HG03097 (cell line): ENCODE results near the gene CACNA1C.

Source experiments
- ATAC-seq: cut with Tn5 transposase; IDR thresholded peaks from one replicate; pipeline ENCODE4 v1.9.1; 2021; ENCODE audit not compliant: unreplicated experiment, low FRiP score

Gene CACNA1C

DNA sequence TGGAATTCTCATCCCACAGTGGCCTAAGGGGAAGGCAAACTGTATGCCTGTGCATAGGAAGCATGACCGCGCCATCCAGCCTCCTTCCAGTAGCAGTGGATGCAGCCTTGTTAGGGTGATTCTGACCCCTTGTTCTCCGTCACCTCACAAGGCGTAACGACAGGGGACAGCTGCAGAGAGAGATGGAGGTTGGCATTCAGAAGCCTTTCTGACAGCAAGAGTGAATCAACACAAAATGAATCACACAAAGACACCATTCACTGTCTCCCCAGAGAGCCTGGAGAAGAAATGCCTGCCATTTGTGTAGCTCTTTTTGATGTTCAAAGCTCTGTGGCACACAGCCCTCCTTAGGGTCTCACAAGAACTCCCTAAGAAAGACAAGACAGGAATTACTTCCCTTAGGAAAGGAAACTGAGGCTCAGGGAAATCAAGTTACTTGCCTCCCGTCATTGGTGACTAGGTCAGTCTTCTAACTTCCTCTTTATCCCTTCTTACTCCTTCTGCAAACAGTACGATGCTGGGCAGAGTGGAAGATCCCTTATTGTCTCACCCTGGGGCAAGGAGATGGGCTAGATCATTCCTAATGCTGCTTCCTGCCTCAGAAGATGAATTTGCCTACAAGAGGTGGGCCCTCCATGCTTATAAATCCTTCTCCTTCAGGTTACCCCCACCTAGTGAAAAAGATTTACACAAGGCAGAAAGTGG, 280.9 kb downstream of the CACNA1C start:
- ATAC-seq, result no peak

DNA sequence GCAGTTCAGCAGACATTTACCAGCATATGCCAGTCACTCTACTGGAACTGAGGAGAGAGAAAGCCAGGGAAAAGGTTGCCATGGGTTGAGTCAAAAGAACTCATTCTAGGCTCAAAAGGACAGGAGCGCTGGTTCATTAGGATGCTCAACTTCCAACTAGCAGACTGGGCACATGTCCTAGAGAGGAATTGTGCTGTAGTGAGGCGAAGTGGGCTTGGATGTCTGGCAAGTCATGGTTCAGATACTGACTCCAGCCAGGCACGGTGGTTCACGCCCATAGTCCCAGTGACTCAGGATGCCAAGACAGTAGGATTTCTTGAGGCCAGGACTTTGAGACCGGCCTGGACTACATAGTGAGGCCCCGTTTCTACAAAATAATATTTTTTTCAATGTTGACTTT, 281.5 kb downstream of the CACNA1C start:
- ATAC-seq, result no peak

GRCh38 chr12:2334689-2335088, 281.9 kb downstream of the CACNA1C start:
- ATAC-seq, result no peak

DNA sequence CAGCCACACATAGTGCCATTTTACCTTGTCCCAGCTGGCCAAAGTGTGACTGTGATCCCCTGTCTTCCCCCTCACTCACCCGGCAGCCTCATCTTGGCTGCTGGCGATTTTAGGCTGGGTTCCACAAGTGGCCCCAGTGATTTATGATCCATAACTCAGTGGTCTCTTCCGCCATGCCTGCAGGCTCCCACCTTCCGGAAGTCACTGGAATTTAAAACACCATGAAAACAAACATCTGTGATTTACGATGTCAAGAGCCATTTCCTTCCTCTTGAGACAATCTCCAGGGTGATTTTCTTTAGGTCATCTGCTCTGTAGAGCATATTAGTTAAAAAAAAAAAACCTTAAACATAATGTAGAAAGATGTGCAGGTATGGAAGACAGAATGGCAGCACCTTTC, 282.3 kb downstream of the CACNA1C start:
- ATAC-seq, result no peak

GRCh38 chr12:2335513-2335912, 282.7 kb downstream of the CACNA1C start:
- no peak for ATAC-seq

DNA sequence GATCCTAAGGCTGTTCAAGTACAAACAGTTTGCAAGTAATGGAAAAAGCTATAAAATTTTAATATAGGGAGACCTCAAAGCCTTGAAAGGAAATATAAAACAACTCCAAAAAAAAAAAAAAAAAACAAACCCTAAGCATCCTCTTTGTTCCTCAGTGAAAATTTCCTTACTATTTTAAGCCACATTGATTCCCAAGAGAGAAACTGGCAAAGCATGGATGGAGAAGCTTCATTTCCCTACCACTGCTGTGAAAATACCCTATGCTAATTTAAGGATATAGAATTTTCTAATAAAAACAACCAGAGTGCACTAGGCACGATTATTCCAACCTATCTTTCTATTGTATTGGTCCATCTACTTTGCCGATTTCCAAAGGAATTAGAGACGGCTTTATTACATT, 283.1 kb downstream of the CACNA1C start:
- no peak for ATAC-seq

- ATAC-seq, result no peak
These were observed 283.6 kb downstream of the CACNA1C start for GRCh38 chr12:2336409-2336829.

DNA sequence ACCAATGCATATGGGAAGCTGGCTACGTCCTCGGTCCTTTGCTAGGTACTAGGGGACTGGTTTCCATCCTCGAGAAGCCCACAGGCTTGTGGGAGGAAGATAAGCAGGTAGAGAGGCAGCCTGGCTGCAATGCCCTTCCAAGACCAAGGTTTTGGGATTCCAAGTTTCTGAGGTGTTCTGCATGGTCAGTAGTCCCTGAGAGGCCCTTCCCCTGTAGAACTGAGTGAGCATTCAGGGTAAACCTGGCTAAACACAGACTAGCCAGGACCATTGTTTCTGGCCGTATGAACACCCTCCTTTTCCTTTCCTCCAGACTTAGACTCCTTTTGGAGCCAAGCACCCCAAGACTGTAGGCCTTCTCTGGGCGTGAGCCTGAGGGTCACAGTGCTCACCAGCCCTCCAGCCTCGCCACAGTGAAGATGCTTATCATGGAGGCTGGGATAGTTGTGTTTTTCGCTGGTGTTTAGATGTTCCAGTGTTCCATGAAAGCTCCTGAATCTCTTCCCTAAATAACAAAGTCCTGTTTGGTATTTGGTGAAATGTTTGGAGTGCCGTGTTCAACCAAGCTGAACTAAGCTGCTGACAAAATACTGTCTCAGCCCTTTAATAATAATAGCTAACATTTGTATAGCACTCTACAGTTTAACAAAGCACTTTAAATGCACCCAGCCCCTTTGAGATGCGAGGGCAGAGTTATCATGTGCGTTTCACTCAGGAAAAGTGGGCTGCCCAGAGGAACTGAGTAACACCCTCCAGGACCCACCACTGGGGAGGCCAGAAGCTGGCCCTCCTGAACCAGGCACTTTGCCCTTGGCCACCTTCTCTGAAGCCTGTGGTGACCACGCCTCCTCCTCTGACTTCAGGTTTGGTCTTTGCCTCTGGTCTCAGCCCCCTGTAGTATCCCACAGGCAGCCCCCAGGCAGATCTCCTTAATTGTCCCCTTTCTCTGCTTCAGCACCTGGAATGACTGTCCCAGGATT, 284.5 kb downstream of the CACNA1C start:
- no peak for ATAC-seq

- ATAC-seq, result no peak
These were observed 285.6 kb downstream of the CACNA1C start for GRCh38 chr12:2338381-2338780.

DNA sequence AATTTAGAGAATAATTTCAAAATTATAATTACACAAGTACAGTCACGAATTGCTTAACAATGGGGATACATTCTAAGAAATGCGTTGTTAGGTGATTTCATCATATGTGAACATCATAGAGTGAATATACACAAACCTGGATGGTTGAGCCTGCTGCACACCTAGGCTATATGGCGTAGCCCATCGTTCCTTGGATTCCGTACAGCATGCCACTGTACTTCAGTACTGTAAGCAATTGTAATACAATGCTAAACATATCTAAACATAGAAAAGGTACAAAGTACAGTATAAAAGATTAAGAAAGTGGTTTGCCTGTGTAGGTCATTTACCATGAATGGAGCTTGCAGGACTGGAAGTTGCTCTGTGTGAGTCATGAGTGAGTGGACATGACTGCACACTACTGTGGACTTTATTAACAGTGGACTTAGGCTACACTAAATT, 286.2 kb downstream of the CACNA1C start:
- no peak for ATAC-seq

DNA sequence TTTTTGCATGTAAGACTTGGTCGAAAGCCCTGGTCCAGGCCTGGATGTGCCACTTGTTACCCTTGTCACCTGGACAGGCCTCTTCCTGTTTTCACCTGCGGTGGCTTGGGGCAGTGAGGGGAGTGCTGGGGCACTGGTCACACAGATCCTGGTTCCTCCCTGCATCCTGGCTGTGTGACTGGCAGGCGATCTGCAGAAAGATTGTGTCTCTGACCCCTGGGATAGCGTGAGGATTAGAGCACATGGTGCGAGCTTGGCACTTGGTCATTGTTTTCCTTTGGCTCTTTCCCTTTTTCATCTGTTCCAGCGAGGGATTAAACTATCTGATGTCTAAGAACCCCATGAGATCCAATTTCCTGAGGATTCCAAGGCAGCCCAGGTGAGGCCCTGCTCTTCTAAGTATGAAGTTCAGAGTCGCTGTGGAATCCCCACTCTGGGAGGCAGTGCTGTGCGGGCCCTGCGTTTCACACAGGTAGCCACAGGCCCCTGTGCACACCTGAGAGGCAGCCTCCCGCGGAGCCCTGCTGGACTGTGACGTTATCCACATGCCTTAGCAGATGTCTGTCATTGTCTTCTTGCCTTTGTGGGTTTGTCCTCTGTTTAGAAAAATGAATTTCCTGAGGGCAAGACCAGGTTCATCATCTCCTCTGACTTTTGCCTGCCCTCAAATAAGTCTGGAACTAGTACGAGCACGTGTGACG, 288.4 kb downstream of the CACNA1C start:
- no peak for ATAC-seq

GRCh38 chr12:2341871-2342270, 289.1 kb downstream of the CACNA1C start:
- no peak for ATAC-seq

- ATAC-seq, result no peak
These were observed 290.9 kb downstream of the CACNA1C start for GRCh38 chr12:2343681-2344080.

DNA sequence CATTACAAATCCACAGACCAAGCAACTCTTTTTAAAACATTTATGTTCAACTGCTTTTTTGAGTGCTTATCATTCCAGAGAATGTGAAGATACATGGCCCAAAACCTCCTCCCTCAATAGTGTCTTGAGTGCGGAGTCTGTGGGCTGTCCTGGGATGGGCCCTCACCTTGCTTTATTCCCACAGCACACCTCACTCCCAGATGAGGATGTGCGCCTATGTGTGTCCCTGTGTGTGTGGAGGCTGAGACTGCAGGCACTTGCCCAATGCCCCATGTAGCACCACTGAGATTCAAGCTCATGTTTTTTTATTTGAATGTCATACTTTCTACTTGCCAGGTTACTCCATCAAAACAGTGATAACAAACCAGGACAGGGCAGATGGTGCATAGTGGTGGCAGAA, 291.7 kb downstream of the CACNA1C start:
- ATAC-seq, result no peak

- no peak for ATAC-seq
These were observed 292.1 kb downstream of the CACNA1C start for GRCh38 chr12:2344885-2345284.

- no peak for ATAC-seq
These were observed 293.1 kb downstream of the CACNA1C start for GRCh38 chr12:2345902-2346301.

GRCh38 chr12:2346416-2346815, 293.6 kb downstream of the CACNA1C start:
- ATAC-seq, result no peak

DNA sequence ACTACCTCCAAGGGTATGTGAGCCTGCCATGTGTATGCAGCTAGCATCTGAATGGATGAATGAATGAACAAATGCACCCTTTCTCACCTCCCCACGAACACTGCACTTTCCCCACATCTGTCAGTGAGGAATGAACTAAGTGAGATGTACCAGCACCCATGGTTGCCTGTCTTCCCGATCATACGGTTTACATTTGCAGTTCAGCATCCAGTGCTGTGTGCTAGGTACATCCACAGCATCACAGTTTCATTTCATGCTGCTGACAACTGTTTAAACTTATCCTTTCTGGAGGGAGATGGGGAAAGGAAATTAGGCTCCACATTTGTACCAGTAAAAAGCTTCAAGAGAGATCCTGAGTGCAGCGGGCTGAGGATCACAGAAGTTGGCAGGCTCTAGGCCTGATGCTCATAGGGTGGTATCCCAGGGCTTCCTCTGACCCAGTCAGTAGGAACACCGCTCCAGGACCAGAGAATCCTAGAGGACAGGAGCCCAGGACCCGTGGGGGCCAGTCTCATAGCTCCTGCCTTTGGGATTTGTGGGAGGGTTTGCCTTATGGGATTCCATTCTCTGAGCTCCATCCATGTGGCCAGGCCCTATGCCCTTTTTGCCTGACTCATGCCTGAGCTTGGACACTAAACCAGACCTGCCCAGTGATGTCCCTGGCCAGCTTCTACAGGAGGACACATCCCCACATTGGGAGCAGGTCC, 294.5 kb downstream of the CACNA1C start:
- ATAC-seq, result no peak

DNA sequence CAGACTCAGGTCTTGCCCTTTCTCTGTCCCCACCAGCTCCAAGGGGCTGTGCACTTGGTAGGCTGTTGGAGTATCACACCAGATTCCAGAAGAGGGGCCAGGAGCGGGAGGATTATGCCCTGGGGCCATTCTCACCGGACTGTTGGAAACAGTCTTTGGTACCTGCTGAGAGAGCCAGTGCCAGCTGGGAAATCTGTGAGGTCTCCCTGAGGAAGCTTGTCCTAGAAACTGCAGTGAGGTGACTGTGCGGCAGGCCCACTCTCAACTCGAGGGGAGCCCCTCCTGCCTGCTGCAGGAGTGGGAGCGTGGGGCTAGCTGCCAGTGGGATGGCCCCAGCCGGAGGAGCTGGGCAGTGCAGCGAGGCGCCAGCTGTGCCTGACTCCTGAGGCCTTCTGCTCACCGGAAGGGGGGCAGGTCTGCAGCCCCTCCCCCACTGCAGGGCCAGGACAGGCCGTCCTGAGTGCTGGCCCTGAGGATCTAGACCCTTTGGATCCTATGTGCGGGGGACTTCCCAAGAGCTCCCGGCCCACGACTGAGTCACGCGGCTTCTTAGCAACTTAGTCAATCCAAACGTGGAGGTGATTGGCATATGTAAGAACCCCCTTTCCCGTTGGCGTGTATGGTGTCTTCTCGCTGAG, 295.2 kb downstream of the CACNA1C start:
- ATAC-seq, result no peak

- no peak for ATAC-seq
These were observed 295.7 kb downstream of the CACNA1C start for GRCh38 chr12:2348482-2348852.
